Measurements from ENCODE around the gene TSPAN18.

The TSPAN18 gene

GRCh38 chr11:44837661-44838060 lies 110.9 kb downstream of the TSPAN18 start:
- FAIRE-seq (no peak), DNase-seq (ENCODE audit: insufficient read length, low spot score) (no peak)
- TF ChIP-seq CTCF (IDR thresholded peaks at IDR 0.05; ENCODE audit: insufficient read depth, missing control alignments): no peak

- no peak for FAIRE-seq
- no peak for TF ChIP-seq CTCF (IDR thresholded peaks at IDR 0.05; ENCODE audit: insufficient read depth, missing control alignments)
- DNase-seq (ENCODE audit: insufficient read length, low spot score): no peak
These were observed 112.8 kb downstream of the TSPAN18 start for GRCh38 chr11:44839458-44840084.

GRCh38 chr11:44840085-44840478 lies 113.3 kb downstream of the TSPAN18 start:
- FAIRE-seq (no peak), DNase-seq (ENCODE audit: insufficient read length, low spot score) (no peak)
- TF ChIP-seq CTCF (IDR thresholded peaks at IDR 0.05; ENCODE audit: insufficient read depth, missing control alignments): no peak

GRCh38 chr11:44840521-44841251 lies 113.9 kb downstream of the TSPAN18 start:
- FAIRE-seq (no peak), DNase-seq (ENCODE audit: insufficient read length, low spot score) (no peak)
- TF ChIP-seq CTCF (IDR thresholded peaks at IDR 0.05; ENCODE audit: insufficient read depth, missing control alignments): no peak

- DNase-seq (ENCODE audit: insufficient read length, low spot score): no peak
- no peak for FAIRE-seq
- TF ChIP-seq CTCF (IDR thresholded peaks at IDR 0.05; ENCODE audit: insufficient read depth, missing control alignments): no peak
These were observed 115.5 kb downstream of the TSPAN18 start for GRCh38 chr11:44842220-44842619.

GRCh38 chr11:44846852-44847251 lies 120.1 kb downstream of the TSPAN18 start:
- FAIRE-seq (no peak), DNase-seq (ENCODE audit: insufficient read length, low spot score) (no peak)
- TF ChIP-seq CTCF (IDR thresholded peaks at IDR 0.05; ENCODE audit: insufficient read depth, missing control alignments): no peak

- DNase-seq (ENCODE audit: insufficient read length, low spot score) (no peak), FAIRE-seq (no peak)
- TF ChIP-seq CTCF (IDR thresholded peaks at IDR 0.05; ENCODE audit: insufficient read depth, missing control alignments): no peak
These were observed 120.6 kb downstream of the TSPAN18 start for GRCh38 chr11:44847316-44847715.

Measured in D721Med (cell line).